Upper lobe of left lung (tissue), 6 donors: ENCODE data around the gene ABCG8. TPM values are rescaled to one million over a fixed set of nuclear protein-coding genes. Genes with fewer than 3 reads are reported as not detected.

Experiments
- ATAC-seq, 2 donors: fragments of 200-7000 bp; cut with Tn5 transposase; one replicate each; pipeline ENCODE4 v1.9.1; 2022; ENCODE audit warnings: mild to moderate bottlenecking in 2 of 2, moderate library complexity in 2 of 2; ENCODE audit not compliant: low FRiP score in 2 of 2
- DNase-seq, 2 donors: peaks; one replicate each; pipeline ENCODE4 v3.0.0-alpha.2; 2019 to 2020
- H3K27ac ChIP-seq, 4 donors: fragments of 200-600 bp; sonication (generic); one replicate each; pipeline ENCODE4 v1.5.1; 2016 to 2019
- H3K27me3 ChIP-seq, 4 donors: fragments of 200-600 bp; sonication (generic); one replicate each; pipeline ENCODE4 v1.5.1; 2017 to 2019
- H3K36me3 ChIP-seq, 4 donors: fragments of 200-600 bp; sonication (generic); one replicate each; pipeline ENCODE4 v1.5.1; 2016 to 2019
- H3K4me1 ChIP-seq, 4 donors: fragments of 200-600 bp; sonication (generic); one replicate each; pipeline ENCODE4 v1.5.1; 2018 to 2019
- H3K4me3 ChIP-seq, 4 donors: fragments of 200-600 bp; sonication (generic); one replicate each; pipeline ENCODE4 v1.5.1; 2017 to 2019; ENCODE audit warnings: mild to moderate bottlenecking in 2 of 4, moderate library complexity in 1 of 4
- H3K9me3 ChIP-seq, 4 donors: fragments of 200-600 bp; sonication (generic); one replicate each; pipeline ENCODE4 v1.5.1; 2018 to 2019
- EP300 ChIP-seq, 4 donors: sonication (generic); formaldehyde crosslinking; IDR thresholded peaks; one replicate each; pipeline ENCODE4 v1.5.1; 2017; ENCODE audit warnings: antibody characterized with exemption in 4 of 4, control low read depth in 2 of 4
- POLR2A ChIP-seq, 4 donors: fragments of 450-650 bp; IDR thresholded peaks; one replicate each; pipeline ENCODE4 v1.5.1; 2016 to 2017; ENCODE audit warnings: antibody characterized with exemption in 4 of 4, mild to moderate bottlenecking in 2 of 4
- POLR2AphosphoS5 ChIP-seq, 2 donors: sonication (generic); formaldehyde crosslinking; IDR thresholded peaks; one replicate each; pipeline ENCODE4 v1.5.1; 2017; ENCODE audit warnings: antibody characterized with exemption in 2 of 2
- WGBS, 2 donors: methylation state at CpG; one replicate each; pipeline ENCODE4 v1.1.5; 2017 to 2018; 5-methylcytosine and 5-hydroxymethylcytosine counted together
- total RNA-seq, 6 donors: library from RNA; depleted of rRNA in 4 of 6; stranded (reverse); fragments of >200 nt in 4 of 6; gene quantifications; one replicate each; pipeline versions ENCODE4 v1.1.0 to v1.2.1, GENCODE V29; 2016 to 2021
- TF ChIP-seq, protein P1 (sequence below), 6 experiments: fragments of 450-650 bp in 4 of 6; fragments of 200-600 bp in 2 of 6; sonication (generic) in 2 of 6; IDR thresholded peaks; one replicate each; pipeline ENCODE4 v1.5.1; 2016 to 2019; ENCODE audit warnings: antibody characterized with exemption in 6 of 6
- donor health status: DM: no; HTN: no; CAD: no; lungs with moderate emphysema.
- donor health status: DM: no; HTN: yes; CAD: no; lungs with severe emphysema.

The ABCG8 gene
- total RNA-seq, 6 donors from 2014 or later, result 0.10 to 0.20 TPM; not detected in 4

GRCh38 chr2:43803113-43803512 is 35.7 kb upstream of the ABCG8 start:
- H3K4me1 ChIP-seq, result no peaks in the 10 kb centered on the region
- WGBS, 2 donors, result 80 to 91% methylated on average over 1 of the region's 1 CpG
- no peak overlapping the region for H3K27ac ChIP-seq
- DNase-seq (no peak), ATAC-seq (no peak)
- H3K36me3 ChIP-seq, result peaks cover 2 to 22% (median 6%) of the 10 kb centered on the region in 4 donors
- H3K27me3 ChIP-seq, result no peaks in the 10 kb centered on the region
- TF ChIP-seq EP300 (IDR thresholded peaks at IDR 0.05) (no peak), POLR2A (IDR thresholded peaks at IDR 0.05) (no peak), POLR2AphosphoS5 (IDR thresholded peaks at IDR 0.05) (no peak)
- TF ChIP-seq, protein P1, sequence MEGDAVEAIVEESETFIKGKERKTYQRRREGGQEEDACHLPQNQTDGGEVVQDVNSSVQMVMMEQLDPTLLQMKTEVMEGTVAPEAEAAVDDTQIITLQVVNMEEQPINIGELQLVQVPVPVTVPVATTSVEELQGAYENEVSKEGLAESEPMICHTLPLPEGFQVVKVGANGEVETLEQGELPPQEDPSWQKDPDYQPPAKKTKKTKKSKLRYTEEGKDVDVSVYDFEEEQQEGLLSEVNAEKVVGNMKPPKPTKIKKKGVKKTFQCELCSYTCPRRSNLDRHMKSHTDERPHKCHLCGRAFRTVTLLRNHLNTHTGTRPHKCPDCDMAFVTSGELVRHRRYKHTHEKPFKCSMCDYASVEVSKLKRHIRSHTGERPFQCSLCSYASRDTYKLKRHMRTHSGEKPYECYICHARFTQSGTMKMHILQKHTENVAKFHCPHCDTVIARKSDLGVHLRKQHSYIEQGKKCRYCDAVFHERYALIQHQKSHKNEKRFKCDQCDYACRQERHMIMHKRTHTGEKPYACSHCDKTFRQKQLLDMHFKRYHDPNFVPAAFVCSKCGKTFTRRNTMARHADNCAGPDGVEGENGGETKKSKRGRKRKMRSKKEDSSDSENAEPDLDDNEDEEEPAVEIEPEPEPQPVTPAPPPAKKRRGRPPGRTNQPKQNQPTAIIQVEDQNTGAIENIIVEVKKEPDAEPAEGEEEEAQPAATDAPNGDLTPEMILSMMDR (IDR thresholded peaks at IDR 0.05), result no peak
- no peak overlapping the region for H3K4me3 ChIP-seq
- H3K9me3 ChIP-seq, result no peaks in the 10 kb centered on the region

- 85 to 86% methylated on average over 2 of the region's 2 CpGs for WGBS, 2 donors
- H3K36me3 ChIP-seq, result peaks cover 2 to 42% (median 10%) of the 10 kb centered on the region in 4 donors
- TF ChIP-seq, protein P1 (IDR thresholded peaks at IDR 0.05), result no peak
- no peak for TF ChIP-seq POLR2AphosphoS5 (IDR thresholded peaks at IDR 0.05)
- TF ChIP-seq EP300 (IDR thresholded peaks at IDR 0.05), result no peak
- TF ChIP-seq POLR2A (IDR thresholded peaks at IDR 0.05), result no peak
Observed at GRCh38 chr2:43806719-43807031, 32.1 kb upstream of the ABCG8 start.

DNA sequence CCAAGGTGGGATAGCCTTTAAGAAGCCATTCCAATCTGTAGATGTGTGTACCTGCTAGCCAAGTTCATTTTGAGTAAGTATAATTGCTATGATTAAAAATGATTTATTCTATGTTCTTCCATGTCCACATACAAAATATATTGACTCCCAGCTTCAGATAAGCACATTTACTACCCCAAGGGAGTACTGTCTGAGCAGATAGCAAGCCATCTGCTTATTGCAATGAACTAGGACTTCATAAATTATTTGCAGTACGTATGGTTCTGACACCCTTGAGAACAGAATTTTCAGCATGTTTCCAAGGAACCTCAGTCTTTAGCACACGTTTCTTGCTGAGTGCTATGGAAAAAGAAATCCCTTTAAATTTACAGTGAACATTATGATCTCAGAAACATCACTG is 28.3 kb upstream of the ABCG8 start:
- H3K27me3 ChIP-seq, result no peaks in the 10 kb centered on the region
- ATAC-seq (no peak), DNase-seq (no peak)
- peaks cover 2 to 32% (median 10%) of the 10 kb centered on the region in 4 donors for H3K36me3 ChIP-seq
- H3K4me1 ChIP-seq, result no peaks in the 10 kb centered on the region
- H3K4me3 ChIP-seq, result no peak overlapping the region
- TF ChIP-seq, protein P1 (IDR thresholded peaks at IDR 0.05), result no peak
- TF ChIP-seq POLR2A (IDR thresholded peaks at IDR 0.05) (no peak), EP300 (IDR thresholded peaks at IDR 0.05) (no peak), POLR2AphosphoS5 (IDR thresholded peaks at IDR 0.05) (no peak)
- 78 to 80% methylated on average over 2 of the region's 2 CpGs for WGBS, 2 donors
- no peaks in the 10 kb centered on the region for H3K9me3 ChIP-seq
- no peak overlapping the region for H3K27ac ChIP-seq

More at GRCh38 chr2:43806719-43807031, 32.1 kb upstream of the ABCG8 start:
- Histone ChIP-seq H3K27me3 (no peaks in the 10 kb centered on the region), H3K9me3 (no peaks in the 10 kb centered on the region), H3K27ac (no peak overlapping the region), H3K4me3 (no peak overlapping the region), H3K4me1 (no peaks in the 10 kb centered on the region)
- DNase-seq (no peak), ATAC-seq (no peak)

GRCh38 chr2:43810888-43811287 is 27.9 kb upstream of the ABCG8 start:
- no peaks in the 10 kb centered on the region for H3K9me3 ChIP-seq
- no peak overlapping the region for H3K4me3 ChIP-seq
- H3K27ac ChIP-seq, result no peak overlapping the region
- H3K27me3 ChIP-seq, result no peaks in the 10 kb centered on the region
- ATAC-seq, result no peak
- DNase-seq, result no peak
- WGBS, 2 donors, result 79 to 91% methylated on average over 1 of the region's 1 CpG
- H3K4me1 ChIP-seq, result no peaks in the 10 kb centered on the region
- no peak for TF ChIP-seq POLR2AphosphoS5 (IDR thresholded peaks at IDR 0.05)
- peaks cover 0 to 27% (median 7%) of the 10 kb centered on the region in 4 donors for H3K36me3 ChIP-seq

DNA sequence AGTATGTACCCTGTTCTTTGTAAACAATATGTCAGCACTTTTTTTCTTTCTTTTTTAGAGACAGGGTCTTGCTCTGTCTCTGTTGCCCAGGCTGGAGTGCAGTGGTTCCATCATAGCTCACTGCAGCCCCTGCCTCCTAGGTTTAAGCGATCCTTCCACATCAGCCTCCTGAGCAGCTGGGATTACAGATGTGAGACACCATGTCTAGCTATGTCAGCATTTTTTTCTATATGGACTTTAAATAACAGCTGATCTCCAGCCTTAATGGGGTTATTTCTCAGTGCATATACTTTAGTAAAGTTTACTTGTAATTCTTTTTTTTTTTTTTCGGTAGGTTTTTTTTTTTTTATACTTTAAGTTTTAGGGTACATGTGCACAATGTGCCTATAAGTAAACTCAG is 26.8 kb upstream of the ABCG8 start:
- H3K9me3 ChIP-seq, result no peaks in the 10 kb centered on the region
- peaks cover 0 to 25% (median 4%) of the 10 kb centered on the region in 4 donors for H3K36me3 ChIP-seq
- ATAC-seq, result no peak
- TF ChIP-seq POLR2AphosphoS5 (IDR thresholded peaks at IDR 0.05) (no peak), POLR2A (IDR thresholded peaks at IDR 0.05) (no peak), EP300 (IDR thresholded peaks at IDR 0.05) (no peak)
- TF ChIP-seq, protein P1 (IDR thresholded peaks at IDR 0.05), result no peak
- H3K4me3 ChIP-seq, result no peak overlapping the region
- H3K4me1 ChIP-seq, result no peaks in the 10 kb centered on the region
- 62 to 89% methylated on average over 2 of the region's 2 CpGs for WGBS, 2 donors
- no peaks in the 10 kb centered on the region for H3K27me3 ChIP-seq
- H3K27ac ChIP-seq, result no peak overlapping the region
- no peak for DNase-seq
